ENCODE measurements around the gene AFF3.

AFF3 gene

DNA sequence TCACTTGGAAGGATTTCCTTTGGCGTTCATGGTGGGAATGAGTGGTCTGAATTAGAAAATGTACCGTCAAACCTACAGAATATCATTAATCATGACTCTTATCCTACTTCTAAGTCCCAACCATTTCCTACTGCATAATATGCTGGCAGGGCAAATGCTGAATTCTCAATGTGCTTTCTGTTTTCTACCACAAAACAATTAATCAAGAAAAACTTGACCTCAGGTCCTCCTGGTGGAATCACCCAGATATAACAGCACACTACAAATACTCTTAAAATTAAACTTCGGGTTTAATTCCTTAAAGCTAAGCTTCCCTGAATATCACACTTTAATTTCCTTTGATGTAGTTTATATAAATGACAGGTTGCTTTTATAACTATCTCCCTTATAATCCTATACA lies 301.6 kb downstream of the AFF3 start:
- no peak for DNase-seq (ENCODE audit: low read depth in 1 of 2, low spot score in 1 of 2)

DNA sequence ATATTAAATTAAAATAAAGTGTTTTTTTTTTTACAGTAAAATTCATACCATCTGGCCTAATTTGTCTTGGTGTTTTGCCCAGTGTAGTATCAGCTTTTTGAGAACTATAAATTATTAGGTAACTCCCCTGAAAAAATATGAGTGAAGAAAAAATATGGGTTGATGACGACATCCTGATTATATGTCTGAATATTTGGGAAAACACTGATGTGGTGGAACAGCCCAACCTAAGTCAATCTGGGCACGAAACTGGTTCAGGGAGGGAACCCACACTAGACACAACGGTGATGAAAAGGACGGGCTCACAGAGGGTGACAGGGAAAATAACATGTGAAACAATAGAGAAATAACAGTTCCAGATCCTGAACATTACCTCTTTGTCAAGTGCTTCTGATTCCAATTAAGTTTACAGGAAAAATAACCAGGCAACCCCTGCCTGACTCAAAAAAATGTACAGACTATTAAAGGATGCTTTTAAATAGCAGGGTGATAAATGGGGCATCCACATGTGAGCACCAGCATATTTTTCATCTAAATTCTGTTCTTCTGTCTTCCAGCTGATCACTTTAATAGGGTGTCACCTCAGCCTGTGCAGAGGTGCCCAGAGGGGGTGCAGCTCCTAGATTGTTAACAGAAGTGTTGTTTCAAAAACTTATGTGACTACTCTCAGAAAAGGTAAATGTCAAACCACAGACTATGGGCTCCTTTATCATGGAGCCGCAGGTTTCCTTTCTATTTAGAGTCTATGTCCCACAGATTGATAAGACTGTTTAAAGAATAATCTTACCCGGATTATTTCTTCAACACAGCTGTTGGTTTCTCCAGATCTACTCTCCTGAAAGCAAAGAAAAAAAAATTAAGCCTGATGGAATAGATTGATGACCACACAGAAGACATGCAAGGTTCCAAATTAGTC lies 305.4 kb downstream of the AFF3 start:
- no peak for DNase-seq (ENCODE audit: low read depth in 1 of 2, low spot score in 1 of 2)

DNA sequence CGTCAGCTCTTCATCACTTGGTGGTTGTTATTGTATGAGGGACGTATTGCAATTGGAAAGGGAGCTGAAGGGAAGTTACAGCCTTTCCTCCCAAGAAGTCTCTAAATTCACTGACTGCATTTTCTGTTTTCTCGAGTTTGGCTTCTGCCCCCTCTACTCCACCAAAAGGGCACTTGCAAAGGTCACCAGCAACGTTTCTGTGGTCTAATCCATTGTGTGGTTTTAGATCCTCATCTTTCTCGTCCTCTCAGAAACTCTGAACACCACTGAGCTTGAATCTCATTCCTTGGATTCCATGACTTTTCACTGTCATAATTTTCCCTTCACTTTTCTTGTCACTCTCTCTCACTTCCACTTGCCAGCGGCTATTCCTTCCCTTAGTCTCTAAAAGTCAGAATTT lies 308.0 kb downstream of the AFF3 start:
- no peak for DNase-seq (ENCODE audit: low read depth in 1 of 2, low spot score in 1 of 2)

DNA sequence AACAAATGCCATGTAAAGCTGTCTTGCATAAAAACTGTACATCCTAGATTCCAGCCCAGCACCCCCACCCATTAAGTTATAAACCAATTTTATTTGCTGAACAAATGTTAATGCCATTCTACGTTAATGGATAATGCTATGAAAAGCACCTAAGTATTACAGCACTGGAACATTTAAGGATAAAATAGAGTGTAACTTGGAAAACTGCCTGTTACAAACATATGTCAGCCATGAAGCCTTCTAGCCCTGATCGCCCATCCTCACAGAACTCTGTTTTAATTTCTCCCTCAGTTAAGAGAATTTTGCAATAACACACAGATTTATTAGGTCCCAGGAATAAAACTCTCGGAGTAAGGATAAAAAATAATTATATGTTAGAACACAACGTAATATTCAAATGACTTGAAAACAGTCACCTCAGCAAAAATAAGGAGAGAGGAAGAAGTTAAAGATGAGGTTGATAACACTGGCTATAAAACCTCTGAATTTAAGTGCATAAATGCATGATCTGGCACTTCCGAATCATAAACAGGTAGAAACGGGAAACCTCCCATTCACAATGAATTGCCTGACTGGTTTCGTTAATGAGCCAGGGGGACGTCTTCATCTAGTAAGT lies 308.7 kb downstream of the AFF3 start:
- DNase-seq (ENCODE audit: low read depth in 1 of 2, low spot score in 1 of 2): no peak

DNA sequence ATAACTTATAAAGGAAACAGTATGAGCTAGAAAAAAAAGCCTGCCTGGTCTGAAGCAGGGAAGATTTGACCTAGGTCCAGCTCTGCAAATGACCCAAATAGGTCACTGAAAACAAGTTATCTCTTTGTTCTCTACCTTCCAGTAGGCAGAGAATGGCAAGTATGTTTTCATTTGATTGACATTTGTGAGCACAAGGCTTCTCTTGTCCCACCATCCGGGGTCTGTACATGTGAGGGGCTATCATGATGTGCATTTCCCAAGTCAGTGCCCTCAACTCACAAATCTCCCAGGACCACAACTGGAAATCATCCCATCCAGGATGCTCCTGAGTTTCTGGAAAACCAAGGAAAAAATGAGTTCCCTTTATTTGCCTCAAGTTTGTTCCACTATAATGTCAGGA lies 309.5 kb downstream of the AFF3 start:
- DNase-seq (ENCODE audit: low read depth in 1 of 2, low spot score in 1 of 2): no peak

DNA sequence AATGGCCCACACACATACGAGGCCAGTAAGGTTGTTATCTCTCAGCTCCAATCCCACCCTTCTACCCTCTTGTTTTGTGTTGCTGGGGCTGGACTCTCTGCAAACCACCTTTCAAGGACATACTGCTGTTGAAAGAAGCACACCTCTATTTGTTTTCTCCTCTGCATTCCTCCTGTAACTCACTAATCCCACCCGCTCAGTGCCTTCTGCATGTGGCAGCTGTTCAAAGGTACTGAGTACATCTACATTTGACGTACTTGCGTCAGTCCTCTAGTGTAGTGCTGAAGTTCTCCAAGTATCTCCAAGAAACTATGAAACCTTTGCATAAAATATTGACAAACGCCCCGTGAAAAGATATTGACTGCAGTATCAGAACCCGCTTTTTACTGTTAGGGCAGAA lies 310.6 kb downstream of the AFF3 start:
- no peak for DNase-seq (ENCODE audit: low read depth in 1 of 2, low spot score in 1 of 2)

DNA sequence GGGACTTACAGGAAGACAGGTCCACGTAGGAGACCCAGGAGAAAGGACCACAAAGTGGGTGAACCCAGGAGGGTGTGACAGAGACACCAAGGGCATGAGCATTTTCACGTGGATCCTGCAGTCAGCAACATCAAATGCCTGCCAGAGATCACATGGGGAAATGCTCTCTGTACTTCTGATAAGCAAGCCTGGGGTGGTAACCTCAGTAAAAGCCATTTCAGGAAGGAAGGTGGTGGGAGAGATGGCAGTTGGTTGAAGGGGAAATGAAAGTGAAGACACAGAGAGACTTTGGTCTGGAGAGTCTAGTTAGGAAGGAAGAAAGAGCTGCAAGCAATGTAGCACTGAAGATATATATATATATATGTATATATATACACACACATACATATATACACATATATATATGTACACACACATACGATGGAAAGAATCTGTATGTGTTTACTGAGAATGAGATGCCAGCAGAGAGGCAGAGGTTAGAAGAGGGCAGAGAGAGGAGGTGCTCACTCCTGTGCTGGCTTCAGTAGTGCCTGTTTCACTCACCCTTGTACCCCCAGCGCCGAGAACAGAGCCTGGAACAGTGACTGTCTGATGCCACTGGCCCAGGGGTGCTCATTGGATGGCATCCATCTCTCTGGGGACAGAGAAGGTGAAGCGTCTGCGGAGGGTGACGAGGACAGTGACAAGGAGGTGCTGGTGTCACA lies 314.9 kb downstream of the AFF3 start:
- DNase-seq (ENCODE audit: low read depth in 1 of 2, low spot score in 1 of 2): no peak

DNA sequence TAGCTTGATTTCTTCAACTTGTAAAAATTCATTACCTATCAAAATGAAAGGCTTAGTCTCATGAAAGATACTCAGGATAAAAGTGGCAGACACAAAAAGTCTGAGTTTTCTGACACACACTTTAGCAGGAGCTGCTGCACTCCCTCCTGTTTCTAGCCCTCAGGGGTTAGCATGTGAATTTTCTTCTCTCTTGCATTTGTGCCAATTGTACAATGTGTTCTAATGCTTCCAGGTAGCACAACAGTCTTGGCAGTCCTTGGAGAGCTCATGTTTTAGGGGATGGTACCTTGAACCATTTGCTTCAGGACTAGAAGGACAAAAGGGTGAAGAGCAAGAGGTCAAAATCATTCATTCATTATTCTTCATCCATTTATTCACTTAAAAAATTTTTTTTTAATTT lies 316.8 kb downstream of the AFF3 start:
- no peak for DNase-seq (ENCODE audit: low read depth in 1 of 2, low spot score in 1 of 2)

DNA sequence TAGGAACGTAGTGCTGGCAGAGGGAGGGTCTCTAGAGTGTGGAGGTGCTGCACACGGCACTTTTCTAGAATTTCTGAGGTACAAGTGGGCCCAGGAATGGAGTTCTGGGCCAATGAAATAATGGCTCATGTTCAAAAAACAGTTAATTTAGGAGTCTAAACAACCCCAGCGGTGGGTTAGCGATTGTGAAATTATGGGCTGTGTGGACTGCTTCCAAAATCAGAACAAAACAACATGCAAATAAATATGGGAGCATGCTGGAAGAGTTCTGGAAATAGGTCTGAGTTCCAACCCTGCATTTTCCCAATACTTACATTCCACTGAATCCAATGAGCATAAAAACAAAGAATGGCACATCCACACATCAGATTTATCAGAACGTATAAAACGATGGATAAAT lies 317.6 kb downstream of the AFF3 start:
- DNase-seq (ENCODE audit: low read depth in 1 of 2, low spot score in 1 of 2): no peak

DNA sequence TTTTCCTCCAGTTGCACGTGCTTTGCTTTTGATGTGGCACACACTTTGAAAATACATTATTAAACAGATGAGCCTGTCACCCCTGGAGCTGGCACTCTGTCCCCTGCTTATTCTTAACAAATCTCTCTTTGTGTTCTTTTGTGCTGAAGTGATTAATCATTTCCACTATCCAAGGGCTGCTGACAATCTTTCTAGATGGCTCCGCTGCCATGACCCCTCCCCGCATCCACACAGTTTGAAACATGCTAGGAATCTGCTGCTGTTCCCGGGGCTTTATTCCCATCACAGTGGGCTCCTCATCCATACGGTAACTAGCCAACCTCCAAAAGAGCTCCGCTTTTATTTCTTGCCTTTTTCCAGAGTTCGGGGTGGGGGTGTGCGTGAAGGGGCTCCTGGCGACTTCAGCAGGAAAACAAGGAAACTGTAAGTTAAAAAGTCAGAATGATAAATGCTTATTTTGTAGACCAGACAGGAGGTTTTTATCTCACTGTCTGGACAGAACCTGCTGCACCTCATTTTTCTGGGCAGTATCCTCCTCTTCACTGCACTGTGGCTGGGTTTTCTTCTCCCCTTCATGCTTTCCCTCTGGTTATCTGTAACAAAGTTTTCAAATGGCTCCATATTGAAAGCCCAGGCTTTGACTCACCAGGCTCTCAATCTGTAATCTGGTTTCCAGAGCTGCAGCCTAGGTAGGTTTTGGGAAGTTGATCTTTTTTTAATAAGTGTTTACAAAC lies 319.7 kb downstream of the AFF3 start:
- no peak for DNase-seq (ENCODE audit: low read depth in 1 of 2, low spot score in 1 of 2)

DNA sequence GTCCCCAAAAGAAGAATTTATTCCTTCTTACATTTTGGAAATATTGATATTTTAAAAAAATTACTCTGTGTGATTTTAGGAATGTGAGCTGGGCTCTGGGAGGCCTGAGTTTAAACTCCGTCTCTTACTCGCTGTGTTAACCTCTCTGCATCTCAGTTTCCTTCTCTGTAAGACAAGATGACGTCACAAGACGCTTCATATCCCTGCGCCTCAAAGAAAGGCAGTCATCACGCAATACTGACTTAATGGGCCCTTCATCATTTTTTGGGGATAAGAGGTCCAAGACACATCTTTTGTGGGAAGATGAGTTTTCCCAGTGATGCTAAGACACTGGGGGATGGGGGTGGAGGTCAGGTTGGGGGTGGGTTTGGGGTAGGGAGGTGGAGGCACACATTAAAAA lies 320.4 kb downstream of the AFF3 start:
- no peak for DNase-seq (ENCODE audit: low read depth in 1 of 2, low spot score in 1 of 2)

DNA sequence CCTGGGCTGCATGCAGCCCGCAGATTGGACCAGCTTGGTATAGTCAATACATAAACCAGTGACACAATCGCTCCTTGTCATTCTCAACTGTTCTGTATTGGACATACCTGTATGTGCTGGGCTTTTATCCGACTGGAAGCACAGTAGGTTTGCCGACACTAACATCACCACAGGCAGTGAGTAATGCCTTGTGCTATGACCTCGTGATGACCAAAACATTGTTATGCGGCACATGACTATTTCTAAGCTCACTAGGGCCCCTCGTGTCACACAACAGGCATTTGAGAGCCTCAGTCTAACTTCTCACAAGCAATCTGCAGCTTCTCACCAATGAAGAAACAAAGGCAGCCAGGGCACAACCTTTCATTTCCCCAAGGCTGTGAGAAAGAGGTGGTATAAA lies 320.8 kb downstream of the AFF3 start:
- no peak for DNase-seq (ENCODE audit: low read depth in 1 of 2, low spot score in 1 of 2)

DNA sequence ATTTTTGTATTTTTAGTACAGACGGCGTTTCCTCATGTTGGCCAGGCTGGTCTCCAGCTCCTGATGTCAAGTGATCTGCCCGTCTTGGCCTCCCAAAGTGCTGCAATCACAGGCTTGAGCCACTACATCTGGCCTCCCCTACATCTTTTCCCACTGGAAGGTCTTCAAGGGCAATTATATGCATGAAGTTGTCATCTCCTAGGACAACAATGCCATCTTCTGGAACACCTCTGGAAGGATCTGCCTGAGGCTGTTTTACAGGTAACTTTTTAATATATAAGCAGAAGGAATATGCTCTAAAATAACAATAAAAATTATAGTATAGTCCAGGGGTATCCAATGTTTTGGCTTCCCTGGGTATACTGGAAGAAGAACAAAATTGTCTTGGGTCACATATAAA lies 321.4 kb downstream of the AFF3 start:
- no peak for DNase-seq (ENCODE audit: low read depth in 1 of 2, low spot score in 1 of 2)

DNA sequence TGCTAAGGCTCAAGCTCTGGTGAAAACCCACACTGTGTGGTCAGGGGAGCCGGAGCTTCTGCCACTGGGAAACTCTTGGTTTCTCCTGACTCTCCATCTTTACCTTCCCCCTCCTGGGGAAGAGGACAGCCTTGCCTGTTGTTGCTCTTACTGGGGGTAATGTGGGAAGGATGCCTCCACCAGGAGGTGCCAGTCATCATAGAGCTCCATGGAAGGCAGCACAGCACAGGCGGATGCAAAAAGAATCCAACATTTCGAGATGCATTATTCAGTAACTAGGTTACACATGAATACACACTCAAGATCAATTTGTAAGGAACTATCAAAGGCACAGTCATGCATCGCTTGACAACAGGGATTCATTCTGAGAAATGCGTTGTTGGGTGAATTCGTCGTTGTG lies 322.6 kb downstream of the AFF3 start:
- no peak for DNase-seq (ENCODE audit: low read depth in 1 of 2, low spot score in 1 of 2)

DNA sequence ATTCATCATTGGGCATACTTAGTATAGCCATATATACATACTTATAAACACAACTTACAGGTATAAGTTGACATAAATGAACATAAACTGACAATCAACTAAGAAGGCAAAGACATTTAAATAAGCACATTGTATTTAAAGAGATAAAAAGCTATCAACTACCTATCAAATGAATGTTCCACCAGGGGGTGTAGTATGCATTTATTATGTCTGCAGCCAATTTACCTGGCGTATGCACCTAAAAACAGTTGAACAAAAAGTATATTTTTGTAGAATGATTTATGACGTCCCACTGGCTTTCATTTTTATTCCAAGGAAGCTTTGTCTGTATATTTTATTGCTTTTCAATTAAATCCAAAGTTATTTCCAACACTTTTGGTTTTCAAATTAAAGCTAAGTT lies 323.5 kb downstream of the AFF3 start:
- no peak for DNase-seq (ENCODE audit: low read depth in 1 of 2, low spot score in 1 of 2)

DNA sequence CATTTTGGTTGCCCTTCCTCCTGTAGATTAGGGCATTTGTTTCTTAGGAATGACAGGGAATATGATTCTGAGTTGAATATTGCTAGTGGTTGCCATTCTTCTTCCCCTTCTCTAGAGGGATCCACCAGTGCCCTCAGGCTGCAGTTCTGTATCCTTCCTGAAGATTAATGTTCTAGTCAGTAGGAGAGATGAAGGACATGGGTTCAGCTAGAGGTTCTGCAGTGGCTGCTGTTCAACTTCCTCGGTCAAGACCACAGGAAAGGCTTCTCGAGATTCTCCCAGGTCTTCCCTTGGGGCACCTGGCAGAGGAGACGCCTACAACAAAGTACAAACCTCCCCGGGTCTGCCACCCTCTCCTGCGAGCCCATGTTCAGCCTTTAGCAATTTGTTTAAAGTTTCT lies 325.5 kb downstream of the AFF3 start:
- no peak for DNase-seq (ENCODE audit: low read depth in 1 of 2, low spot score in 1 of 2)

DNA sequence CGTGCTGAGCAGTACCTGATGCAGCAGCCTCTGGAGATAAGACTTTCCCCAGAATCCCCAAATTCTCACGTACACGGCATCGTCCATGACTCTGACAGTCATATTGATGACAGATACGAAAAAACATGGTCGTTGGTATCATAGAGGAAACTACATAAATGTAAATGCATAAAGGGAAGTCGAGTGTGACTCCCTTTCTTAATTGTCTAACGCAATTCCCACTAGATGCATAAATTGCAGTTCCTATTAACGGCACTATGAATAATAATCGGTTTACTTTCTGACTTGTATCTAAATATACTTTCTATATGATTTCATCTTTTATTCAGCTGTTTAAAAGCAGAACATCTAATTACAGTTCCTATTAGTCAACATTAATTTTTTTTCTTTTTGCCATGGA lies 330.0 kb downstream of the AFF3 start:
- DNase-seq (ENCODE audit: low read depth in 1 of 2, low spot score in 1 of 2): no peak

DNA sequence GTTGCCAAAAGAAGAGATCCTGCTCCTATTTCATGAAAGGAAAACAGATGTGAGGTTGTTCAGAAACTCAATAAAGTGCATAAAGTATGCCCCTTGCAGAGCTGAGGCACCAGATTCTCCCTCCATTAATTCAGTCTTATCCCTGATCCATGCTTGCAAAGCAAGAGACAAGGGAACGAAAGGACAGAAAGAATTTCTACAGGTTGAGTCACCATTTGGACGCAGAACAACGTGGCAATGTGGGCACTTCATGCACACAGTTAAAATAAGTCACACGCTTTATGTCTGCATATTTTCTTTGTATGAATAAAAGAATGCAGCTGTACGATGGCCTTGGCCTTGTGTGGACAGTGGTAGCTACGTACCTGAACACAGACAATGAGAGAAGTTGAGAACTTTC lies 330.8 kb downstream of the AFF3 start:
- DNase-seq (ENCODE audit: low read depth in 1 of 2, low spot score in 1 of 2): no peak

DNA sequence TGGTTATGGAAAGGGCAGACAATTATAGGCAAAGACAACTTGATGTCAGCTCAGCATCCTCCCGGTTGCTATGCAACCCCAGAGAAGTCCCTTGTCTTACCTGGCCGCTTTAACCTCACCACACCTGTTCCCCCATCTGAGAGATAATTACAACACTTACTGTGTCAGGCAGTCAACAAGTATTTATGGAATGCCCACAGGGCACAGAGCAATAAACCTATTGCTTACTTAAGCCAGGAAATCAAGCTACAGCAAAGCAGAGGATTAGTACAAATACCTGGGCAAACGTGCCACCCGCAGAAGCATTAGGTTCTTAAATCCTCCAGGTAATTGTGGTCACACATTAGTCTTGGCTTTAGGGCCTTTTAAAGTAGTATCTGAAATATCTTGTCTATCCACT lies 332.2 kb downstream of the AFF3 start:
- DNase-seq (ENCODE audit: low read depth in 1 of 2, low spot score in 1 of 2): no peak

DNA sequence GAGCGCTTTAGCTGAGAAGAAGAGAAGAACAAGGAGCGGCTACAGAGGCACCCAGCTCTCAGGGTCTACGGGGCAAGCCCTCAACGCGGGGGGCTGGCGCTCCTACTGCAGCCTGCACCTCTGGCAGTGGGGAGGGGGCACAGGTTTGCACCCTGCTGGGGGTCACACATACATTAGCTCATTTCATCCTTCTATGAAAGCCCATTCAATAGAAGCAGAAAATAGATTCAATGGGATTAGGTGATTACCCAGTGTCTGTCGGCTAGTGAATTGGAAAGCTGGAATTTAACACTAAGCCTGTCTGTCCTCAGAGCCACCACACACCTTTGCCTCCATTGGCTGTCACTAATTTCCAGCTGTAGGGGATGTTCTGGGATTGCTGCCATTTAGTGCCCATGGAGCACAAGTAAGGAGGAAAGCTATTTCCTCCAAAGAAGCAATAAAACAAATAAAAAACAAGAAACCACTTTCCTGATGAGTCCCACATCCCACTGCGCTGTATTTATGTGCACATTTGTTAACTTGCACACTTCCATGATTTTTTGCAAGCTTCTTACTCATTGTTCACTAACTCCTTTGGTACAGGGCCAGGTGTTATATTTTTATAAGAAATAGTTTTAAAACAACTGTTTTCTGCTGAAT lies 333.0 kb downstream of the AFF3 start:
- no peak for DNase-seq (ENCODE audit: low read depth in 1 of 2, low spot score in 1 of 2)

Data from activated CD4-positive, alpha-beta T cell treated with anti-CD3 and anti-CD28 coated beads, Interleukin-2, amount 50 U/mL, for 24 hours (primary cell).